HT-29 (cell line): ENCODE data around the gene DNAJC15. TPM values are rescaled to one million over a fixed set of nuclear protein-coding genes. Genes with fewer than 3 reads are reported as not detected.
"Not testable (repeated sequence)": the region's sequence is repeated elsewhere in the genome, so short reads cannot be mapped to it uniquely, and the experiment has no call there.

Source experiments
- DNase-seq: peaks from one replicate; pipeline ENCODE4 v3.0.0-alpha.2; 2015; ENCODE audit warnings: low spot score
- total RNA-seq: library from RNA; depleted of rRNA; stranded (reverse); fragments of >200 nt; shearing (Covaris generic); gene quantifications from 2 replicates; pipeline ENCODE4 v1.2.3, GENCODE V29; 2014; rRNA removed

Gene DNAJC15
- total RNA-seq, result 4.7 and 7.2 TPM in 2 replicates

GRCh38 chr13:43023289-43023963 lies at the start of gene DNAJC15:
Gene DNAJC15 (plus strand): TSS chr13:43023586. CDS start chr13:43023627, 41 bp downstream.
- peak; percentile 61 for DNase-seq

- DNase-seq, result no peak
Observed at GRCh38 chr13:42976066-42976465, 47.3 kb upstream of the DNAJC15 start.

- DNase-seq, result no peak
Observed at GRCh38 chr13:42977219-42977659, 46.1 kb upstream of the DNAJC15 start.

- DNase-seq, result no peak
Observed at GRCh38 chr13:42981317-42981716, 42.1 kb upstream of the DNAJC15 start.

GRCh38 chr13:42981853-42982252 lies 41.5 kb upstream of the DNAJC15 start:
- no peak for DNase-seq

- DNase-seq, result no peak
Observed at GRCh38 chr13:42984026-42984425, 39.4 kb upstream of the DNAJC15 start.

GRCh38 chr13:42984691-42985090 lies 38.7 kb upstream of the DNAJC15 start:
- DNase-seq, result no peak

GRCh38 chr13:42985312-42986175 lies 37.8 kb upstream of the DNAJC15 start:
- peak; percentile 50 for DNase-seq

- DNase-seq, result no peak
Observed at GRCh38 chr13:42986176-42986574, 37.2 kb upstream of the DNAJC15 start.

GRCh38 chr13:42990291-42991232 lies 32.8 kb upstream of the DNAJC15 start:
- no peak for DNase-seq

- DNase-seq, result not testable (repeated sequence)
Observed at GRCh38 chr13:42991233-42991897, 32.0 kb upstream of the DNAJC15 start.

- DNase-seq, result peak; percentile 52
Observed at GRCh38 chr13:42991898-42992763, 31.3 kb upstream of the DNAJC15 start, which contains the start of gene EPSTI1. Gene EPSTI1 (minus strand): TSS chr13:42992241. CDS start chr13:42992165, 76 bp downstream.

GRCh38 chr13:42992764-42993122 lies 30.6 kb upstream of the DNAJC15 start:
- DNase-seq, result no peak

- DNase-seq, result no peak
Observed at GRCh38 chr13:42994878-42995277, 28.5 kb upstream of the DNAJC15 start.

- DNase-seq, result no peak
Observed at GRCh38 chr13:42996584-42996983, 26.8 kb upstream of the DNAJC15 start.

GRCh38 chr13:42997381-42997780 lies 26.0 kb upstream of the DNAJC15 start:
- no peak for DNase-seq

- no peak for DNase-seq
Observed at GRCh38 chr13:42999491-42999890, 23.9 kb upstream of the DNAJC15 start.

GRCh38 chr13:43000676-43001075 lies 22.7 kb upstream of the DNAJC15 start:
- no peak for DNase-seq

- no peak for DNase-seq
Observed at GRCh38 chr13:43002021-43002420, 21.4 kb upstream of the DNAJC15 start.

GRCh38 chr13:43003010-43003409 lies 20.4 kb upstream of the DNAJC15 start:
- DNase-seq, result no peak
